ENCODE results near the gene MFGE8.
"Not testable (repeated sequence)": the region's sequence is repeated elsewhere in the genome, so short reads cannot be mapped to it uniquely, and the experiment has no call there.

The MFGE8 gene

DNA sequence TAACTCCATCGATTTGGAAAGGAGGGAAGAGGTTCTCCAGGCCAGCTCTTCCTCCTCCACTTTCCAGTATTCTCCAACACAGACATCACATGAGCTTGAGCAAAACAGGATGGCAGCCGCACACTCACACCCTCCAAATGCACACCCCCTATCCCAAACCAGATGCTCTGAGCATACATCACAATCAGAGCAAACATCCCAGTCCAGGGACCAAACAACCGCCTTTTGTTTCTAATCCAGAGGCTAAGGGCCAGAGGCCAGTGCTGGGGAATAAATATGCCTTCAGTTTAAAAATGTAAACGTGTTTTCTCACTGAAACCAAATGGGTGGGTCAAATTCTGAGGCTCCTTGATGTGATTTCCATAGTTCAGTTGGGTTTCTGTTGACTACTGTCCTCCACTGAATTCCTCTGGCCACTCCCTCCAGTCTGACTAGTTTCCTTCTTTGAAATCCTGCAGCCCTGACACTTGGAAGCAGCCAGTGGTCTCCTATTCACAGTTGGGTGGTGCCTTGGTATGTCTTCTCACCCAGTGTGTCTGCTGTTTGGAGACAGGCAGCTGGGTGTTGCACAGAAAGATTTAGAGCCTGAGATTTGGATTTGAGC lies 19.2 kb upstream of the MFGE8 start:
- no peak for DNase-seq
- Histone ChIP-seq H2BK15ac (ENCODE audit: low read depth, poor library complexity, severe bottlenecking) (no peak overlapping the region), H3K4me3 (ENCODE audit: insufficient read depth in 1 of 2, low read depth in 1 of 2, low read length in 2 of 2) (no peak overlapping the region), H3K9ac (ENCODE audit: low read length) (no peak overlapping the region), H3K4me1 (ENCODE audit: control insufficient read depth, insufficient read depth, low read depth, low read length) (peaks cover 1% of the 10 kb centered on the region), H4K8ac (ENCODE audit: low read length) (no peak overlapping the region), H2AFZ (ENCODE audit: low read depth, low read length) (no peak overlapping the region), H2BK120ac (ENCODE audit: low read depth, low read length) (no peak overlapping the region), H2BK5ac (ENCODE audit: low read depth, low read length, poor library complexity, severe bottlenecking) (no peak overlapping the region), H3K79me1 (replicated peaks; ENCODE audit: low read length, poor library complexity, severe bottlenecking) (no peaks in the 10 kb centered on the region), H2BK12ac (ENCODE audit: low read length in 2 of 2) (no peak overlapping the region), H3K4ac (ENCODE audit: low read depth in 1 of 2, low read length in 2 of 2) (no peak overlapping the region), H3K36me3 (ENCODE audit: control insufficient read depth in 1 of 2, insufficient read depth in 2 of 2, low read depth in 1 of 2, low read length in 2 of 2) (no peaks in the 10 kb centered on the region), H3K18ac (ENCODE audit: low read depth in 1 of 2, low read length in 2 of 2) (no peak overlapping the region), H2AK5ac (ENCODE audit: low read length, severe bottlenecking) (no peak overlapping the region), H4K91ac (ENCODE audit: low read length) (no peak overlapping the region), H3K4me2 (ENCODE audit: low read length, poor library complexity, severe bottlenecking) (no peak overlapping the region), H3K27me3 (ENCODE audit: control insufficient read depth in 1 of 2, insufficient read depth in 1 of 2, low read length in 2 of 2) (peaks cover 12 to 19% of the 10 kb centered on the region in 2 experiments), H3K27ac (ENCODE audit: low read length, poor library complexity, severe bottlenecking) (no peak overlapping the region), H3K9me3 (ENCODE audit: control insufficient read depth, low read length) (no peaks in the 10 kb centered on the region), H3K23ac (ENCODE audit: low read length in 2 of 2) (no peak overlapping the region), H3K14ac (ENCODE audit: low read length in 2 of 2) (no peak overlapping the region)
- WGBS: 96% methylated on average over 1 of the region's 4 CpGs

DNA sequence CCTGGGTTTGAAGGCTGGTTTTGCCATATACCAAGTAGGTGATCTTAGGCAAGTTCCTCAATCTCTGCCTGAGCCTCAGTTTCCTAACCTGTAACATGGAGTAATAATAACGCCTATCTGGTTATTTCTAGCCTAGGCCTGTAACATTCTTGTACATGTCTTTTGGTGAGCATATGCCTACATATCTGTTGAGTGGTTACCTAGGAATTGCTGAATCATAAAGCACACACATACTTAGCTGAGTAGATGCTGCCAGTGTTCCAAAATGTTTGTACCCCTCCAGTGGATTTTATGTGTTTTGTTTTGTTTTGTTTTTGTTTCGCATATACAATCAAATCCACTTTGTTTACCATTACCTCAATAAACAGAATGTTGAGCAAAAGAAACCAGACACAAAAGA lies 17.4 kb upstream of the MFGE8 start:
- Histone ChIP-seq H2BK120ac (ENCODE audit: low read depth, low read length) (no peak overlapping the region), H3K14ac (ENCODE audit: low read length in 2 of 2) (no peak overlapping the region), H3K9ac (ENCODE audit: low read length) (no peak overlapping the region), H3K79me1 (replicated peaks; ENCODE audit: low read length, poor library complexity, severe bottlenecking) (no peaks in the 10 kb centered on the region), H4K8ac (ENCODE audit: low read length) (no peak overlapping the region), H2BK15ac (ENCODE audit: low read depth, poor library complexity, severe bottlenecking) (no peak overlapping the region), H2AK5ac (ENCODE audit: low read length, severe bottlenecking) (no peak overlapping the region), H3K27ac (ENCODE audit: low read length, poor library complexity, severe bottlenecking) (no peak overlapping the region), H2AFZ (ENCODE audit: low read depth, low read length) (no peak overlapping the region), H3K36me3 (ENCODE audit: control insufficient read depth in 1 of 2, insufficient read depth in 2 of 2, low read depth in 1 of 2, low read length in 2 of 2) (no peaks in the 10 kb centered on the region), H3K27me3 (ENCODE audit: control insufficient read depth in 1 of 2, insufficient read depth in 1 of 2, low read length in 2 of 2) (peaks cover 3 to 6% of the 10 kb centered on the region in 2 experiments), H2BK5ac (ENCODE audit: low read depth, low read length, poor library complexity, severe bottlenecking) (no peak overlapping the region), H3K9me3 (ENCODE audit: control insufficient read depth, low read length) (no peaks in the 10 kb centered on the region), H3K23ac (ENCODE audit: low read length in 2 of 2) (no peak overlapping the region), H3K4ac (ENCODE audit: low read depth in 1 of 2, low read length in 2 of 2) (no peak overlapping the region), H2BK12ac (ENCODE audit: low read length in 2 of 2) (no peak overlapping the region), H3K4me2 (ENCODE audit: low read length, poor library complexity, severe bottlenecking) (no peak overlapping the region), H4K91ac (ENCODE audit: low read length) (no peak overlapping the region), H3K4me3 (ENCODE audit: insufficient read depth in 1 of 2, low read depth in 1 of 2, low read length in 2 of 2) (no peak overlapping the region), H3K18ac (ENCODE audit: low read depth in 1 of 2, low read length in 2 of 2) (no peak overlapping the region), H3K4me1 (ENCODE audit: control insufficient read depth, insufficient read depth, low read depth, low read length) (peaks cover 1% of the 10 kb centered on the region)
- no CpG with 5 or more reads among the region's 2 CpGs for WGBS
- no peak for DNase-seq

DNA sequence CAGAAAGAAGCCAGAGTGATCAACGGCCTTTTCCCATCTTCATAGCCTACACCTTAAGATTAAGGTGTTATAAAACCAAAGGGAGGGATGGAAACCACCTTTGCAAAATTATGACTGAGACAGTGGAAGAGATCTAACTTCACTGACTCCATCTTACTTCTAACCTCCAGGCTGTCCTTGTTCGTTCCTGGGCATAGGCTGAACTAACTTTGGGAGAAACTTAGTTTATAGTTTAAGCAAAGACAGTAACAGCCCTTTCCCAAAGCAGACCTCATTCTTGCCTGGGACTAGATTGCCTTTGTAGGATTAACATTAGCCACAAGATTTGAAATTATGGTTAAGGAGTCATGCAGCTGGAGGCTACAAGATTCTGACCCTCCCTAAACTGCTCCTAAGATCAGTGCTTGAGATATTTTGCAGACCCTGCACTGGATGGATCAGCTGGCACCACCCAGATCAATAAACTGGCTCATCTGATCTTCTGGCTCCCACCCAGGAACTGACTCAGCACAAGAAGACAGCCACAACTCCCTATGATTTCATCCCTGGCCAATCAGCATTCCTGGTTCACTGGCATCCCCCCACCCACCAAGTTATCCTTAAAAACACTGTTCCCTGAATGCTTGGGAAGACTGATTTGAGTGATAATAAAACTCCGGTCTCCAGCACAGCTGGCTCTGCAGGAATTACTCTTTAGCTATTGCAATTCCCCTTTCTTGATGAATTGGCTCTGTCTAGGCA lies 16.3 kb upstream of the MFGE8 start:
- not testable (repeated sequence) for H3K4me2 ChIP-seq (ENCODE audit: low read length, poor library complexity, severe bottlenecking); H2BK120ac ChIP-seq (ENCODE audit: low read depth, low read length); H3K23ac ChIP-seq (ENCODE audit: low read length in 2 of 2); H3K27me3 ChIP-seq (ENCODE audit: control insufficient read depth in 1 of 2, insufficient read depth in 1 of 2, low read length in 2 of 2); DNase-seq; H3K27ac ChIP-seq (ENCODE audit: low read length, poor library complexity, severe bottlenecking); H4K8ac ChIP-seq (ENCODE audit: low read length); H2AFZ ChIP-seq (ENCODE audit: low read depth, low read length); H3K4me1 ChIP-seq (ENCODE audit: control insufficient read depth, insufficient read depth, low read depth, low read length); H2AK5ac ChIP-seq (ENCODE audit: low read length, severe bottlenecking); H3K79me1 ChIP-seq (replicated peaks; ENCODE audit: low read length, poor library complexity, severe bottlenecking); H3K4ac ChIP-seq (ENCODE audit: low read depth in 1 of 2, low read length in 2 of 2); H2BK5ac ChIP-seq (ENCODE audit: low read depth, low read length, poor library complexity, severe bottlenecking); H3K18ac ChIP-seq (ENCODE audit: low read depth in 1 of 2, low read length in 2 of 2); H3K9me3 ChIP-seq (ENCODE audit: control insufficient read depth, low read length); H3K14ac ChIP-seq (ENCODE audit: low read length in 2 of 2); H3K36me3 ChIP-seq (ENCODE audit: control insufficient read depth in 1 of 2, insufficient read depth in 2 of 2, low read depth in 1 of 2, low read length in 2 of 2); H3K9ac ChIP-seq (ENCODE audit: low read length); H2BK15ac ChIP-seq (ENCODE audit: low read depth, poor library complexity, severe bottlenecking); H2BK12ac ChIP-seq (ENCODE audit: low read length in 2 of 2); H3K4me3 ChIP-seq (ENCODE audit: insufficient read depth in 1 of 2, low read depth in 1 of 2, low read length in 2 of 2); H4K91ac ChIP-seq (ENCODE audit: low read length)
- 86% methylated on average over 1 of the region's 3 CpGs for WGBS

DNA sequence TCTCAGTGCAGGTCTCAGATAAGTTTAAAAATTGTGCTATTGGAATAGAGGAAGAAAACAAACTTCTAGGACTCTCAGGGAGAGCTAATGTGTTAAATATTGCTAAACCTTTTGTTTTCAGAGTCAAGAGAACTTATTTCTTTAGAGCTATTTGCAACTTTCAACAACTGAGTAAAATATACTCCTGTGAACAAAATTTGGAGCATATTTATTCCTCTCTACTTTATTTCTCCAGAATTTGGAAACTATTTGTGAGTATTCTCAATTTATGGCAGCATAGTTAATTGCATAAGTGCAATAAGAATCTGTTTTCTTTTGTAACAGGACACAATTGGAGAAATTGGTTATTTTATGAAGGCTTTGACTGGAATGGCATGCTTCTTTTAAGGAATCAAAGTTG lies 15.0 kb upstream of the MFGE8 start:
- H2BK5ac ChIP-seq (ENCODE audit: low read depth, low read length, poor library complexity, severe bottlenecking); H2BK120ac ChIP-seq (ENCODE audit: low read depth, low read length); H4K8ac ChIP-seq (ENCODE audit: low read length); H3K14ac ChIP-seq (ENCODE audit: low read length in 2 of 2); H3K4me2 ChIP-seq (ENCODE audit: low read length, poor library complexity, severe bottlenecking); H3K4me1 ChIP-seq (ENCODE audit: control insufficient read depth, insufficient read depth, low read depth, low read length); H2AK5ac ChIP-seq (ENCODE audit: low read length, severe bottlenecking); H3K4me3 ChIP-seq (ENCODE audit: insufficient read depth in 1 of 2, low read depth in 1 of 2, low read length in 2 of 2); H4K91ac ChIP-seq (ENCODE audit: low read length); H3K27me3 ChIP-seq (ENCODE audit: control insufficient read depth in 1 of 2, insufficient read depth in 1 of 2, low read length in 2 of 2); H2BK15ac ChIP-seq (ENCODE audit: low read depth, poor library complexity, severe bottlenecking); H3K79me1 ChIP-seq (replicated peaks; ENCODE audit: low read length, poor library complexity, severe bottlenecking); H3K27ac ChIP-seq (ENCODE audit: low read length, poor library complexity, severe bottlenecking); H3K9me3 ChIP-seq (ENCODE audit: control insufficient read depth, low read length); DNase-seq; H3K9ac ChIP-seq (ENCODE audit: low read length); H3K23ac ChIP-seq (ENCODE audit: low read length in 2 of 2); H2BK12ac ChIP-seq (ENCODE audit: low read length in 2 of 2); H3K18ac ChIP-seq (ENCODE audit: low read depth in 1 of 2, low read length in 2 of 2); H2AFZ ChIP-seq (ENCODE audit: low read depth, low read length); H3K36me3 ChIP-seq (ENCODE audit: control insufficient read depth in 1 of 2, insufficient read depth in 2 of 2, low read depth in 1 of 2, low read length in 2 of 2); H3K4ac ChIP-seq (ENCODE audit: low read depth in 1 of 2, low read length in 2 of 2): not testable (repeated sequence)
